Measurements from ENCODE around the gene HEY2.
A peak's percentile ranks its signal among the peaks of the same experiment; 100 is the strongest.
"Not testable (repeated sequence)": the region's sequence is repeated elsewhere in the genome, so short reads cannot be mapped to it uniquely, and the experiment has no call there.

HEY2 gene

DNA sequence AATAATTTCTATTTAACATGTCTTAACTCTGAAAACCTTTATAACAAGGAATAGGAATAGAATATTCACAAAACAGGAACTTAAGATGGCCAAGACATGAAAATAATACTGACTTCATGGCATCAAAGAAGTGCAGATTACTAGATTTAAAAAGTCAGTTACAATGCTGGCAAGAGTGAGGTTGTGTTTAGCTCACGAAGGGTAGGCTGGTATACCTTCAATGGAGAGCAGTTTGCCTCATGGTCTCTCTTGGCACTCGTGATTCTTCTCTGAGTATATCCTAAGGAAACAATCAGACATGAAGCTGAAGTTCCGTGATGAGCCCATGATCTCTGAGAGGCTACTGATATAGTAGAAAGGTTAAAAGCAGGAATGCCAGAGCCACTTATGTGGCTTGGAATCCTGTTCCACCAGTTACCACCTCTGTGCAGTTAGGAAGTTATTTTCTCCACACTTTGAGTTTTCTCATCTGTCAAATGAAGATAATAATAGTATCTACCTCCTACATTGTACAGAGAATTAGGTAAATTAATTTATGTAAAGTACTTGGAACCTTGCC, 48.5 kb downstream of the HEY2 start:
- DNase-seq = no peak

- DNase-seq = no peak
Observed at GRCh38 chr6:125798734-125799508, 49.5 kb downstream of the HEY2 start.

DNA sequence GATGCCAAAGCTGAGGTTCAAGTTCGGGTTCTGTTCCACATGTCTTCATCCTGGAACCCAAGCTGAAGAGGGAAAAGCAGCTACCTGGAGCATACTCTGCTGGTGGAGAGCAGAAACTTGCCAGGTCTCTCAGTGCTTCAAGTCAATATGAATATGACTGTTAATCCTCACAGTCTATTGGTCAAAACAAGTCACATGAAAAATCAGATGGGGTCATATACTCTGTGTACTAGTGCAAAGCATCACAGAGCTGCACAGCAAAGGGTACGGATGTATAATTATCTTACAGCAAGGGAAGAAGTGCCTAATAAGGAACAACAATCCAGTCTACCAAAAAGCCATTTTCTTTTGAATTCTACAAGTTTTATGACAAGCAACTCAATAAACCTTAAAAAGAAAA, 53.0 kb downstream of the HEY2 start:
- no peak for DNase-seq

- no peak for DNase-seq
Observed at GRCh38 chr6:125802943-125803377, 53.5 kb downstream of the HEY2 start.

- DNase-seq = no peak
Observed at GRCh38 chr6:125804264-125804663, 54.8 kb downstream of the HEY2 start.

DNA sequence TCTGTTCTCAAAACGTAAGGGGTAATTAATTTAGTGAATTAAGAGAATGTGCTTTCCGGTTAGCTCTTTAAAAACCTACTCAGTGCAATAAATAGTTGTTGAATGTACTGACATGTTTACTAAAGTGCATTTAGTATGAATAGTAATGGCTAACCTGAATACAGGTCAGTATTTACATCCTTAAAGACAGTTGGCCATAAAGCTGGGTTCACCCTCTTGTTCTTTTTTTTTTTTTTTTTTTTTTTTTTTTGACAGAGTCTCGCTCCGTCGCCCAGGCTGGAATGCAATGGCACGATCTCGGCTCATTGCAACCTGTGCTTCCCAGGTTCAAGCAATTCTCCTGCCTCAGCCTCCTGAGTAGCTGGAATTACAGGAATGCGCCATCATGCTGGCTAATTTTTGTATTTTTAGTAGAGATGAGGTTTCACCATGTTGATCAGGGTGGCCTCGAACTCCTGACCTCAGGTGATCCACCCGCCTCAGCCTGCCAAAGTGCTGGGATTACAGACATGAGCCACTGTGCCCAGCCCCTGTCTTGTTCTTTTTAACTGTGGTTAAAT, 55.5 kb downstream of the HEY2 start:
- not testable (repeated sequence) for DNase-seq

GRCh38 chr6:125806813-125807212, 57.4 kb downstream of the HEY2 start:
- DNase-seq = no peak

- no peak for DNase-seq
Observed at GRCh38 chr6:125807293-125807692, 57.9 kb downstream of the HEY2 start.

- no peak for DNase-seq
Observed at GRCh38 chr6:125808060-125808459, 58.6 kb downstream of the HEY2 start.

GRCh38 chr6:125808591-125808990, 59.2 kb downstream of the HEY2 start:
- DNase-seq = no peak

DNA sequence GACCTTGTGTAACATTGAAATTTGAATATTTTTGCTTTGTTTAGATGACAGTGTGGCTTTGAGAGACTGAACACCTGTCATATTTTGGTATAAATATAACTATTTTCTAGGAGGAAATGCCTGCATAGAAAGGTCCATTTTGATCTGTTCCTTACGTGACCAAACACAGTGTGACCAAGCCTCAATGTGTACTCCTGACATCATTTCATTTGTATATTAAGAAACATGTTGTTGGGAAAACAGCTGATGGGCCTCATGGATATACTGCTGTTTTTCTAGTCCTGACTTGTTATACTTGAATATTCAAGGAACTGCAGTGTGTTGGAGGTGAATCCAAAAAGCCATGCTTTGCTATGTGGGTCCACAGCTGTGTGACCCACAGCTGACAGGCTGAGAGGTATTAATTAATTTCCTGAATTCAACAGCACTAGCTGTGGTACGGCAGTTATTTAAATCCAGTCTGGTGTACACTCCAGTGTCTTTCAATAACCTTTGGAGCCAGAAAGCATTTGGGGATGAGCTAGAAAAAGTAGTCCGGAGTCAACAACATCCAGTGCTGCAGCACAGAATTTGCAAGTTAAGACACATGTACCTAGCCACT, 60.2 kb downstream of the HEY2 start:
- DNase-seq = no peak

GRCh38 chr6:125810445-125810844, 61.0 kb downstream of the HEY2 start:
- DNase-seq = peak; percentile 96
